ENCODE results near the gene TTF2.
"Not testable (repeated sequence)": the region's sequence is repeated elsewhere in the genome, so short reads cannot be mapped to it uniquely, and the experiment has no call there.

TTF2 gene

GRCh38 chr1:117146575-117147340 lies 86.6 kb downstream of the TTF2 start:
- in situ Hi-C loops (cut with MboI; ENCODE audit: low sequenced_read_pairs), result no loop called here

GRCh38 chr1:117147341-117147831 lies 87.3 kb downstream of the TTF2 start:
- in situ Hi-C loops (cut with MboI; ENCODE audit: low sequenced_read_pairs), result no loop called here

GRCh38 chr1:117147856-117148588 lies 87.9 kb downstream of the TTF2 start:
- in situ Hi-C loops (cut with MboI; ENCODE audit: low sequenced_read_pairs), result no loop called here

- in situ Hi-C loops (cut with MboI; ENCODE audit: low sequenced_read_pairs), result no loop called here
Observed at GRCh38 chr1:117150316-117150715, 90.2 kb downstream of the TTF2 start.

GRCh38 chr1:117151305-117151704 lies 91.2 kb downstream of the TTF2 start:
- in situ Hi-C loops (cut with MboI; ENCODE audit: low sequenced_read_pairs), result not testable (repeated sequence)

Data from HL-60/S4 treated with phorbol 12-myristate 13-acetate at 8.2 ng/mL for 4 days and 3 days (cell line).